ENCODE measurements around the gene EFNB3. TPM values are rescaled to one million over a fixed set of nuclear protein-coding genes. Genes with fewer than 3 reads are reported as not detected.

Gene EFNB3
- total RNA-seq, 1 experiment from 2014 or later = 5.1 TPM

GRCh38 chr17:7714721-7715594, 10.0 kb downstream of the EFNB3 start:
- Histone ChIP-seq H3K27me3 (replicated peaks; ENCODE audit: control insufficient read depth, insufficient read depth, low read length) (no peaks in the 10 kb centered on the region), H3K36me3 (ENCODE audit: control insufficient read depth, insufficient read depth, low read length) (no peaks in the 10 kb centered on the region), H3K4me3 (ENCODE audit: low read depth, low read length) (no peak overlapping the region), H3K4me1 (no peaks in the 10 kb centered on the region), H3K9me3 (no peaks in the 10 kb centered on the region)
- Mint-ChIP-seq H3K27me3 (ENCODE audit: insufficient read depth, unreplicated experiment) (peaks cover 11% of the 10 kb centered on the region), H3K36me3 (ENCODE audit: insufficient read depth, unreplicated experiment) (peaks cover 5% of the 10 kb centered on the region), H3K4me1 (ENCODE audit: low read depth, unreplicated experiment) (no peaks in the 10 kb centered on the region), H3K9me3 (ENCODE audit: unreplicated experiment) (no peaks in the 10 kb centered on the region), H3K27ac (ENCODE audit: unreplicated experiment) (no peak overlapping the region), H3K4me3 (ENCODE audit: unreplicated experiment) (no peak overlapping the region)
- no TSS peak for BruUV-seq (replicated peaks)
- ChIA-PET CTCF (interaction anchor here (0.5 to 3.0 kb wide), 3 partner anchors 9 to 216 kb away, joined by 4 to 24 read pairs (median 8); partner anchors contain the start of genes EFNB3 and WRAP53), POLR2A (no interaction called here)
- TF ChIP-seq, protein P1, sequence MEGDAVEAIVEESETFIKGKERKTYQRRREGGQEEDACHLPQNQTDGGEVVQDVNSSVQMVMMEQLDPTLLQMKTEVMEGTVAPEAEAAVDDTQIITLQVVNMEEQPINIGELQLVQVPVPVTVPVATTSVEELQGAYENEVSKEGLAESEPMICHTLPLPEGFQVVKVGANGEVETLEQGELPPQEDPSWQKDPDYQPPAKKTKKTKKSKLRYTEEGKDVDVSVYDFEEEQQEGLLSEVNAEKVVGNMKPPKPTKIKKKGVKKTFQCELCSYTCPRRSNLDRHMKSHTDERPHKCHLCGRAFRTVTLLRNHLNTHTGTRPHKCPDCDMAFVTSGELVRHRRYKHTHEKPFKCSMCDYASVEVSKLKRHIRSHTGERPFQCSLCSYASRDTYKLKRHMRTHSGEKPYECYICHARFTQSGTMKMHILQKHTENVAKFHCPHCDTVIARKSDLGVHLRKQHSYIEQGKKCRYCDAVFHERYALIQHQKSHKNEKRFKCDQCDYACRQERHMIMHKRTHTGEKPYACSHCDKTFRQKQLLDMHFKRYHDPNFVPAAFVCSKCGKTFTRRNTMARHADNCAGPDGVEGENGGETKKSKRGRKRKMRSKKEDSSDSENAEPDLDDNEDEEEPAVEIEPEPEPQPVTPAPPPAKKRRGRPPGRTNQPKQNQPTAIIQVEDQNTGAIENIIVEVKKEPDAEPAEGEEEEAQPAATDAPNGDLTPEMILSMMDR (IDR thresholded peaks at IDR 0.05; ENCODE audit: insufficient read depth in 1 of 2, low read depth in 1 of 2, low read length in 1 of 2, severe bottlenecking in 1 of 2, unreplicated experiment in 1 of 2) = no peak
- intact Hi-C loops (cut with micrococcal nuclease; ENCODE audit: unreplicated experiment) = no loop called here
- no peak for DNase-seq

- CTCF ChIA-PET = interaction anchor here (0.6 to 3.0 kb wide), 8 partner anchors 10 to 312 kb away, joined by 4 to 24 read pairs (median 8); partner anchors contain the start of genes EFNB3, SAT2, TMEM256 and WRAP53
- H3K4me1 Mint-ChIP-seq (ENCODE audit: low read depth, unreplicated experiment) = no peaks in the 10 kb centered on the region
- intact Hi-C loops (cut with micrococcal nuclease; ENCODE audit: unreplicated experiment) = no loop called here
- H3K36me3 Mint-ChIP-seq (ENCODE audit: insufficient read depth, unreplicated experiment) = no peaks in the 10 kb centered on the region
- POLR2A ChIA-PET = no interaction called here
- TF ChIP-seq, protein P1 (IDR thresholded peaks at IDR 0.05; ENCODE audit: insufficient read depth in 1 of 2, low read depth in 1 of 2, low read length in 1 of 2, severe bottlenecking in 1 of 2, unreplicated experiment in 1 of 2) = no peak
- no peaks in the 10 kb centered on the region for H3K9me3 ChIP-seq
- no peaks in the 10 kb centered on the region for H3K9me3 Mint-ChIP-seq (ENCODE audit: unreplicated experiment)
- no peaks in the 10 kb centered on the region for H3K4me1 ChIP-seq
- H3K27me3 Mint-ChIP-seq (ENCODE audit: insufficient read depth, unreplicated experiment) = peaks cover 11% of the 10 kb centered on the region
- no TSS peak for BruUV-seq (replicated peaks)
- H3K27me3 ChIP-seq (replicated peaks; ENCODE audit: control insufficient read depth, insufficient read depth, low read length) = no peaks in the 10 kb centered on the region
- no peak for DNase-seq
- H3K27ac Mint-ChIP-seq (ENCODE audit: unreplicated experiment) = peak overlapping the region; percentile 17
- H3K4me3 ChIP-seq (ENCODE audit: low read depth, low read length) = peak overlapping the region; percentile 55
- peak overlapping the region; percentile 85 for H3K4me3 Mint-ChIP-seq (ENCODE audit: unreplicated experiment)
- no peaks in the 10 kb centered on the region for H3K36me3 ChIP-seq (ENCODE audit: control insufficient read depth, insufficient read depth, low read length)
Measured at GRCh38 chr17:7715936-7716886, 11.2 kb downstream of the EFNB3 start.
